GM18498 (cell line): ENCODE data around the gene NFIC.
"Not testable (repeated sequence)": the region's sequence is repeated elsewhere in the genome, so short reads cannot be mapped to it uniquely, and the experiment has no call there.

Experiments
- ATAC-seq: cut with Tn5 transposase; IDR thresholded peaks from one replicate; pipeline ENCODE4 v1.9.1; 2021; ENCODE audit warnings: mild to moderate bottlenecking, moderate library complexity; ENCODE audit not compliant: unreplicated experiment

Gene NFIC

DNA sequence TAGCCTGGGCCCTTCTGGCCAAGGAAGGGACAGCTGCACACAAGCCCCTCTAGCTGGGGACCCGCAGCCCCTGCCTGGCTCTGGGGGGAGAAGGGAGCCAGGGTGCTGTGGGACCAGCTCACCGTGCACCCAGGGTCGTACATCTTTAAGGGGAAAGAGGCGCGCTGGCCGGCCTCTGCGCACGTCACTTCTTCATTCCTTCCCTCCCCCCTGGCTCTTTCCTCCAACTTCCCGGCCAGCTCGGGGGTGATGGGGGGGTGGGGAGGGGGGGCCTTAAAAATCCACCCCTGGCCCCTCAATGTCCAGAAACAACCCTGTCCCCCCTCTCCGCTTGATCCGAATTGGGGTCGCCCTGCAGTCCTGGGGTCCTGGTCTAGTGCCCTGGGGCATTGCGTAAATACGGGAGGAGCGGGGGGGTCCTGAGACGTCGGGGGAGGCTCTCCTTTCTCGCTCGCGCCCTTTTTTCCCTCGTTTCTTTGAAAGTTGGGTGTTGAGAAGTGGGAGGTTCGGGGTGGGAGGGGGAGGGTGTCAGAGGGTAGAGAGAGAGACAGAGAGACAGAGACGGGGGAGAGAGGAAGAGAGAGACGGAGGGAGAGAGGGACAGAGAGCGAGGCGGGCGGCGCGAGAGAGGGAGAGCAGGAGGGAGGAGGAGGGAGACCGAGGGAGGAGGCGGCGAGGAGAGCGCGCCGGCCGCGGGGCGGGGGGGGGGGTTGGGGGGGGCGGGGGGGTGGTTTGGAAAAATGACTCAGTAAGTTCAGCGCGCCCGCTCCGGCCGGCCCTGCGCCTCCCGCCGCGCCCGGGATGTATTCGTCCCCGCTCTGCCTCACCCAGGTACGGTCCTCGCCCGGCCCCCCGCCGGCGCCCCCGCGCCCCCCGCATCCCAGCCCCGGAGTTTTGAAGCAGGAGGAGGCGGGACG lies at the start of gene NFIC:
Gene NFIC, plus strand, starts transcription at position 748 of the 917 bp plus-strand sequence. Its CDS starts 54 bp downstream, at position 802.
- no peak for ATAC-seq

DNA sequence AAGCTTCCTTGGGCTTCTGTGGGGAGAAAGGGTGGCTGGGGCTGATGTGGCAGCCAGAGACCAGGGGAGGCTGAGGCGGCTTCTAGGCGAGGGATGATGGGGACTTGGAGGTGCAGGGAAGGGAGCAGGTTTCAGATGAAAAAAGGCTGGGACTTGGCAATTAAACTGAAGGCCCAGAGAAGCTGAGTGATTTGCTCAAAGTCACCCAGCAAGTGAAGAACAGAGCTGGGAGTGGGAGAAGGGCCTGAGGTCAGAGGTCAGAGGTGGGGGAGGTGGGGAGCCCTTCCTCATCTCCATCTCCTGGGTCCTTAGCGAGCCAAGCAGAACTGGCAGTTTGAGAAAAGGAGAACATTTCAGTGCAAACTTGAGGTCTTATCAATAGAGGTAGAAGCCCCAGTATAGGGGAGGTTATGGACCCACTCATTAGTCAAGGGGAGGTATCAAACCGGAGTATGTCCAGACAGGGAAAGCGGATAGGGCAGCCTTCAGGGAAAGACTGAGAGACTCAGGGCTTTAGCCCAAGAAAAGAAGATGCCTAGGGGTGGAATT lies 49.6 kb upstream of the NFIC start:
- no peak for ATAC-seq

DNA sequence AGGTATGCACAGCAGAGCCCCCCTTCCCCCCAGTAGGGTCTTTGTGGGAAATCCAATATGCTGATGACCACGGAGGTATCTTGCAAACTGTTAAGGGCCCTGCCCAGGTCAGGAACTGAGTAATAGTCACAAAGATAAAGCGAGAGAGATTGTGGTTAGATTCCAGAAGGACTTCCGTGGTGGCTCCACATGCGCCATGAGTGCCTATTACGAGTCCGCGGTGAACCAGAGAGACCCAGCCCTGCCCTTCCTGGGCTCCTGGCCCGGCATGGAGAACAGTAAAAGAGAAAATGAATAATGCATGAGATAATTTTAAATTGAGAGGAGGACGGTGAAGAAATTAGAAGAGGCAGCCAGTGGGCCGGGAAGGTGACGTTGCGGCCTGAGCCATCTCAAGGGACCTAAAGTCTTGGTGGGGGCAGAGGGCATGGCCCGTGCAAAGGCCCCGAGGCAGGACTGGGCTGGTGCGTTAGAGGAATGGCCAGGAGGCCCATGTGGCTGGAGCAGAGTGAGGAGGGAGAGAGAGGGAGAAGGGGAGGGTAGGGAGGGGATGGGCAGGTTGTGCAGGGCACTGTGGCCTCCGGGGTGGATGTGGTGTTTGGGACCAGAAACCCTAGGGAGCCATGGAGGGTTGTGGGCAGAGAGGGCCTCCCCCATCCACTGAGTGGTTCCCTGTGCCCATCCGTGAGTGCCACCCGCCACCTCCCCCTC lies 46.6 kb upstream of the NFIC start:
- no peak for ATAC-seq

DNA sequence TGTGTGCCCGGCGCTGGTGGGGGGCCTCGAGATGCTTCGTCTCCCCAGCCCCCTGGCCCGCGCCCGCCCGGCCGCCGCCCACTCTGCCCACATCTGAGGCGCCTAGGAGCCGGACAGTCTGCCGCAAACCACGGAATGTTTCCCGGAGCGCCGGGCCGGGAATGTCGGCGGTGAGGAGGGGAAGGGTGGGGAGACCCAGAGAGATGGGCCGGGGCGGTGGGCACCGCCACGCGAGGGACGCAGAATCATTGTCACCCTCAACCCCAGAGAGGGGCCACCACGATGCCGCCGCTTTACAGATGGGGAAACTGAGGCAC lies 46.1 kb upstream of the NFIC start:
- no peak for ATAC-seq

DNA sequence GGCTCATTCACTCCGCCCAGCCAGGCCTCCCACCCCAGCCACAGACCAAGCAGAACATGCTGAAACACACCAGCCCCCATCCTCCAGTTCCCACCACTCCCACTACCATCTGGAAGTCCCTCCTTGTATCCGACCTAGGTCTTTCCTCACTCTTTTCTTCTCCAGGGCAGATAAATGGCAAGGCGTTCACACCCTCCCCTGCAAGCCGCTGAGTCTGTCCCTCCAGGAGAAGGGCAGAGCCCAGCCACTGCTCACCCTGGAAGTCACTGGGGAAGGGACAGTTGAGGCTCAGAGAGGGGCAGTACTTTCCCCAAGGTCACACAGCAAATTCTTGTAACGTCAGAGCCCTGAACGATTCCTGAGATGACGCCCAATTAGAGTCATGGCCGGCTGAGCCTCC lies 45.5 kb upstream of the NFIC start:
- ATAC-seq: no peak

DNA sequence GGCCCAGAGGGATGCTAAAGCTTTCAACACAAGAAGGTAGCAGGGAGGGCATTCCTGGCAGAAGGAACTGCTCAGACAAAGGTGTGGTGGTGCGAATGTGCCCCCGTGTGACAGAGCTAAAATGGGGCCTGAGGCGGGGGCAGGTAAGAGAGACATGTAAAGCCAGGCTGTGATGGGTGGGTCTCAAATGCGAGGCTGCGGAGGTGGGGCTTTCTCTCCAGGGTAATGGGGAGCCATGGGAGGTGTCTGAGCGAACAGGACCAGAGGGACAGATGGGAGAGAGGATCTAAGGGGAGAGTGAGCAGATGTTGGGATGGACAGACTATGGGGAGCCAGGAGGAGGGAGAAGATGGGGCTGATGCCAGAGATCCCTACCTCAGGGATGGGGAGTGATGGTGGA lies 44.7 kb upstream of the NFIC start:
- no peak for ATAC-seq

DNA sequence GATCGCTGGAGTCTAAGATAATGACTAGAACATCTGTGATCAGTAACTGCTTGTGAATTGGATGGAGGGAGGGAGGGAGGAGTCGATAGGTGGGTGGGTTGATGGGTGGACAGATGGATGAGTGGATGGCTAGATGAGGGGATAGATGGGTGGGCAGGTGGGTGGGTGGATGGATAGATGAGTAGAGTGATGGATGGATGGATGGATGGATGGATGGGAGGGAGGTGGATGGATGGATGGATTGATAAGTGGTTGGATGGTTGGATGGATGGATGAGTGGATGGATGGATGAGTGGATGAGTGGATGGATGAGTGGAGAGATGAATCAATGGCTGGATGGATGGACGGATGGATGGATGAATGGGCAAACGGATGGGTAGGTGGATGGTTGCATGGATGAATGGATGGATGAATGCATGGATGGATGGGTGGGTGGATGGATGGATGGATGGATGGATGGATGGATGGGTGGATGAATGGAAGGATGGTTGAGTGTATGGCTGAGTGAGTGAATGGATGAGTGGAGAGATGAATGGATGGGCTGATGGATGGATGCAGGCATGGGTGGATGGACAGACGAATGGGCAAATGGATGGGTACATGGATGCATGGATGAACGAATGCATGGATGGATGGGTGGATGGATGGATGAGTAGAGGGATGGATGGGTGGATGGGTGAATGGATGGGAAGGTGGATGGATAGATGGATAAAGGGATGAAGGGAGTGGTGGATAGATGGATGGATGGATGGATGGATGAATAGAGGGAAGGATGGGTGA lies 44.0 kb upstream of the NFIC start:
- no peak for ATAC-seq

DNA sequence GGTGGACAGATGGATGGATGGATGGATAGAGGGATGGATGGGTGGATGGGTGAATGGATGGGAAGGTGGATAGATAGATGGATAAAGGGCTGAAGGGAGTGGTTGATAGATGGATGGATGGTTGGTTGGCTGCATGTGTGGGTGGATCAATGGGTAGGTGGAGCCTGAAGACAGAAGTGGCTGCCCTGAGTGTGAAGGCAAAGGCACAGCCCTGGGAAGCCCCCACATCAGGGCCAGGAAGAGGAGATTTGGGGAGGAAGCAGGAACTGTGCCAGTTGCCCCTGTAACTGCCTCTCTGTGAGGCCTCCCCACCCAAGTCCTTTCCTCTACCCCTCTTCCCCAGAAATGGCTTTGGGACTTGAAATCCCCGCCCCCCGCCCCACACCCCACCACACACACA lies 43.4 kb upstream of the NFIC start:
- no peak for ATAC-seq

DNA sequence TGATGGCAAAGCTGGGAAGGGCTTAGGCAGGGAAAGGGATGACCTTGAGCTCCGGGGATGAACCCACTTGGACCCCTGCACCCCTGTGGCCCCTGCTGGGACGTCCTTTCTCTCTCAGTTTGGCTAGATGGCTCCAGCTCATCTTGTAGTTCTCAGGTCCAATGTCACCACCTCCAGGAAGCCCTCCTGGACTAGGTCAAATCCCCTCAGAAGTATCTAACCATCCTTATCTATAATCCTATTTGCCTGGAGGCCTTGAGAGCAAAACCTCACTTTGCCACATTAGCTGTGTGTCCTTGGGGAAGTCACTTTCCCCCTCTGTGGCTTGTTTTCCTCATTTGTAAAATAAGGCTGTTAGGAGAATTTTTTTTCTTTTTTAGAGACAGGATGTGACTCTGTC lies 42.7 kb upstream of the NFIC start:
- no peak for ATAC-seq

DNA sequence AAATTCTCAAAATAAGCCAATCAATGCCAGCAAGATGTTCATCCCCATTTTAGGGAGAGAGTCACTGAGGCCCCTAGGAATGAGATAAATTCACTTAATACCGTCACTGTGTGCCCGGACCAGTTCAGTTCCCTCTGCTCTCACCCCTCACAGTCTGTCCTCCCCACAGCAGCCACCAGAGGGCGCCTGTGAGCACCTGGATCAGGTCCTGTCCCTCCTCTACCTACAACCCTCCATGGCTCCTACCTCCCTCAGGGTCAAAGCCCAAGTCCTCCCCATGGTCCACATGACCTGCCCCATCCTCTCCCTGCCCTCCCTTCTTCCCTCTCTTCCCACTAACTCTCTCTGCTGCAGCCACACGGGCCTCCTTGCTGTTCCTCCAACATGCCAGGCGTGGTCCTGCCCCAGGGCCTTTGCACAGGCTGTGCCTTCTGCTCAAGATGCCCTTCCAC lies 42.0 kb upstream of the NFIC start:
- no peak for ATAC-seq

DNA sequence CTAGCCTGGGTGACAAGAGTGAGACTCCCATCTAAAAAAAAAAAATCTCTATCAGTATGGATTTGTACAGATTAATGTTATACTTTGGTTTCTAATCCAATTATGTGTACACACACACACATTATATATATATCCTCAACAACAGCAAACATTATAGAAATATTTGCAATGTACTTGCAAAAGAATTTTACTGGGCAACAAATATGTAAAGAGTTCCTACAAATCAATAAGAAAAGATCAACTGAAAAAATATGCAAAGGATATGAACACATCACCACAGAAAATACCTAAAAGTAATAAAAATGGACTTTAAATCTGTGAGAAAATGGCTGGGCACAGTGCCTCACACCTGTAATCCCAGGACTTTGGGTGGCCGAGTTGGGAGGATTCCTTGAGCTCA lies 40.9 kb upstream of the NFIC start:
- no peak for ATAC-seq

DNA sequence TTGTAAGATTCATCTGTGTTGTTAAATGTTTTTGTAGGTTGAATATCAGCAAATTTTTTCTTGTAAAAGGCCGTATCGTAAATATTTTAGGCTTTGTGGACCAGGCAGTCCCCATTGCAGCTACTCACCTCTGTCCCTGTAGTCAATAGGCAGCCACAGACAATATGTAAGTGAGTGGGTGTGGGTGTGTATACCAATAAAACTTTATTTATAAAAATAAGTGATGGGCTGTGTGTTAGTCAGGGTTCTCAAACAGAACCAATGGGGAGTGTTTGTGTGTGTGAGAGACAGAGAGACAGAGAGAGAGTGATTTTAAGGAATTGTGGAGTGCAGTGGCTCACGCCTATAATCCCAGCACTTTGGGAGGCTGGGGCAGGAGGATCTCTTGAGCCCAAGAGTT lies 37.6 kb upstream of the NFIC start:
- no peak for ATAC-seq

DNA sequence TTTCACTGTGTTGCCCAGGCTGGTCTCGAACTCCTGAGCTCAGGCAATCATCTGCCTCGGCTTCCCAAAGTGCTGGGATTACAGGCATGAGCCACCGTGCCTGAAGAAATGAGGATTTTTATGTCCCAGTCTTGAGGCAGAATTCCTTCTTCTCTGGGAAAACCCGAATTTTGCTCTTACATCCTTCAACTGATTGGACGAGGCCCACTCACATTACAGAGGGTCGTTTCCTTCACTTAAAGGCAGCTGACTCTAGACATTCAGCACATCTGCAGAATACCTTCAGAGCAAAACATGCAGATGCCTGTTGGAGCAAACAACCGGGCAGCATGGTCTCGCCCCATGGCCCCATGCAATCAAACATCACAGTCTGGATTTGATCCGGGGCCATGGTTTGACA lies 36.3 kb upstream of the NFIC start:
- no peak for ATAC-seq

DNA sequence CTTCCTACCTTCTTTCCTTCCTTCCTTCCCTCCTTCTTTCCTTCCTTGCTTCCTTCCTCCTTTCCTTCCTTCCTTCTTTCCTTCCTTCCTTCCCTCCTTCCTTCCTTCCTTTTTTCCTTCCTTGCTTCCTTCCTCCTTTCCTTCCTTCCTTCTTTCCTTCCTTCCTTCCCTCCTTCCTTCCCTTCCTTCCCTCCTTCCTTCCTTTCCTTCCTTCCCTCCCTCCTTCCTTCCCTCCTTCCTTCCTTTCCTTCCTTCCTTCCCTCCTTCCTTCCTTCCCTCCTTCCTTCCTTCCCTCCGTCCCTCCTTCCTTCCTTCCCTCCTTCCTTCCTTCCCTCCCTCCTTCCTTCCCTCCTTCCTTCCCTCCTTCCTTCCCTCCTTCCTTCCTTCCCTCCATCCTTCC lies 34.2 kb upstream of the NFIC start:
- ATAC-seq: not testable (repeated sequence)

DNA sequence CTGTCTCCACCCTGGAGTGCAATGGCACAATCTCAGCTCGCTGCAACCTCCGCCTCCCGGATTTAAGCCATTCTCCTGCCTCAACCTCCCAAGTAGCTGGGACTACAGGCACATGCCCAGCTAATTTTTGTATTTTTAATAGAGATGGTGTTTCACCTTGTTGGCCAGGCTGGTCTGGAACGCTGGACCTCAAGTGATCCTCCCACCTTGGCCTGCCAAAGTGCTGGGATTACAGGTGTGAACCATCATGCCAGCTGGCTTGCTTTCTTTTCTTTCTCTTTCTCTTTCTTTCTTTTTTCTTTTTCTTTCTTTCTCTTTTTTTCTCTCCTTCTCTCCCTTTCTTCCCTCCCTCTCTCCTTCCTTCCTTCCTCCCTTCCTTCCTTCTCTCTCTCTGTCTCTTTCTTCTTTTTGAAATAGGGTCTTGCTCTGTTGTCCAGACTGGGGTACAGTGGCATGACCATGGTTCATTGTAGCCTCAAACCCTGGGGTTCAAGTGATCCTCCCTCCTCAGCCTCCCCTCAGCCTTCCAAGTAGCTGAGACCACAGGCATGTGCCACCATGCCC lies 33.3 kb upstream of the NFIC start:
- no peak for ATAC-seq

DNA sequence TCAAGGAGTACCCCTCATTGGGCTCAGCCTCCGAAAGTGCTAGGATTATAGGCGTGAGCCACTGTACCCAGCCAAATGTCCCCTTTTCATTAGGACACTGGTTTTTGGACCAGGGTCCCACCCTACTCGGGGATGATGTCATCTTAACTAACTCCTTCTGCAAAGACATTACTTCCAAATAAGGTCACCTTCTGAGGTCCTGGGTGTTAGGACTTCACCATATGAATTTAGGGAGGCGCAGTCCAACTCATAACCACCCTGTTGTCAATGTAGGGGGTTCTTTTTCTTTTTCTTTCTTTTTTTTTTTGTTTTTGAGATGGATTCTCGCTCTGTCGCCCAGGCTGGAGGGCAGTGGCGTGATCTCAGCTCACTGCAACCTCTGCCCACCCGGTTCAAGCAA lies 32.7 kb upstream of the NFIC start:
- ATAC-seq: no peak

DNA sequence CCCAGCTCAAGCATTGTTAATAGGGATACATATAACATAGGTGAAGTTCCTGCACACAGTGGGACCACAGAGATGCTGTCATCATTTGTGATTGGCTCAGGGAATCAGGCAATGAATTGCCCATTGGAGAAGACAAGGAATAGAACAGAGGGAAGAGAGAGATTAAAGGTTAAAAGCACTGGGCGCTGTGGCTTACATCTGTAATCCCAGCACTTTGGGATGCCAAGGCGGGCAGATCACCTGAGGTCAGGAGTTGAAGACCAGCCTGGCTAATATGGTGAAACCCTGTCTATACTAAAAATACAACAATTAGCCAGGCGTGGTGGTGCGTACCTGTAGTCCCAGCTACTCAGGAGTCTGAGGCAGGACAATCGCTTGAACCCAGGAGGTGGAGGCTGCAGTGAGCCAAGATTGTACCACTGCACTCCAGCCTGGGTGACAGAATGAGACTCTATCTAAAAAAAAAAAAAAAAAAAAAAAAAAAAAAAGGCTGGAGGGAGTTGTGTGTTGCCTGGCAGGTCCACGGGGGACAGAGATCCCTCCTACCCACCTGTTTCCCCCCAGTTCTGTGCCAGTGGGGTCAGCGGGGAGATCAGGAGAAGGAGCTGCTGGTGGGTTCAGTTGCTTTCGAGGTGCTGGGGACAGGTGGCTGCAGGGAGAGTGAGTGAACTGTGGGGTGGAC lies 31.5 kb upstream of the NFIC start:
- ATAC-seq: not testable (repeated sequence)

DNA sequence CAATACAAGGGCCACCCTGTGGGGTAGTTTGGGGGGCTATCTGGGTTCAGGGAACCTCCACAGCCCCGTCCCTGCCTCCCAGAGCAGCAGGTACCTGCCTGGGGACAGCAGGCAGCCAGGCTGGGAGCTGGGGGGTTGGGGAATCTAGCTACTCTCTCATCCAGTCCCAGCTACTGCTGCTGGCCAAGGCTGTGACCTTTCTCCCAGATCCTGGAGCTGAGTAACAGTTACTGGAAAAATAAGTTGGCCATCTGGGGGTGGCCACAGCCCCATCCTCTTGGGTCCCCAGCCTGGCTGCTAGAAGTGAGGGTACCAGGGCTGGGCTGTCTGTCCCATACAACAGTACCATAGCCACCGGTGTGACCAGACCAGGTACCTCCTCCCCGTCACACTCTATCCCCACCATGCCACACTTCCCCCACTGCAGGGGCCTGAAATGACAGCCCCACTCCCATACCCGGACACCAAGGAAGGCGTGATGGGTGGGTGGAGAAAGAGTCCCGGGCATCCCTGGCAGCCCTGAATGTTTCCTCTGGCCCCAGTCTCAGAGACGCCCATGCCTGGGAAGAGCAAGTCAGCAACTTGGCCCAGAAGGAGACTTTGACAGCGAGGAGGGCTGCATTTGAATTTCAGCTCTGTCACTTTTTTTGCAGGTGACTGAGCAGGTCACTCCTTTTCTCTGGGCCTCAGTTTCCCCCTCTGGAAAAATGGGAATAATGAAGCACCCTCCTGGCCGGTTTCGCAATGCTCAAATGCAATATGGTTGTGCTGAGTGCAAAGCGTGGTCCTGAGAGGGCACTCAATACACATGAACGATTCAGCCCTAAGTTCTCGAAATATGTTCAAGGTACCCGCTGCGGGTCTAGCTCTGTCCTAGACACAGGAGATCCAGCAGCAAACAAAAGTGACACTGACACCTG lies 30.7 kb upstream of the NFIC start:
- ATAC-seq: no peak

DNA sequence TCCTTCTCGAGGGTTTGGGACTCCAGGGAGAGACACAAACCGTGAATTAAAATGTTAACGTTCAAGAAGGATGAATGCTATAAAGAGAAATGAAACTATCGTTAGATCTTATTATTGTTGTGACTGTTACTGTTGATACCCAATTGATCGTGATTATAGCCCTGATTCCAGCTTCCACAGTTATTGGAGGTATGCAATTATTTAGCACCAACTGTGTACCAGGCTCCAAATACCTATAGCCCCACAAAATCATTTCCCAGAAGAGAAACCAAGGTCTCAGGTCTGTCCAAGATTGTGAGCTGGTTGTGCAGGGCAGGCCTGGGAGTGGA lies 30.1 kb upstream of the NFIC start:
- ATAC-seq: no peak
